OCI-LY3 (cell line): ENCODE data around the gene TBXA2R.
"Not testable (repeated sequence)": the region's sequence is repeated elsewhere in the genome, so short reads cannot be mapped to it uniquely, and the experiment has no call there.

Source experiments
- H2AFZ ChIP-seq: fragments of 200-600, 300-600 bp; shearing (Covaris generic); 2 replicates; pipeline ENCODE4 v1.6.0; 2014; ENCODE audit warnings: antibody characterized with exemption, low read depth, low read length
- H3K27ac ChIP-seq: fragments of 200-600, 300-600 bp; sonication (generic); 2 replicates; pipeline ENCODE4 v1.5.1; 2014; ENCODE audit warnings: mild to moderate bottlenecking, low read length, moderate library complexity, mixed read lengths
- H3K27me3 ChIP-seq: fragments of 200-600, 300-600 bp; sonication (generic); 2 replicates; pipeline ENCODE4 v1.6.1; 2014; ENCODE audit warnings: low read depth, low read length, mixed read lengths
- H3K36me3 ChIP-seq: fragments of 200-600, 300-600 bp; sonication (generic); replicated peaks from 2 replicates; pipeline ENCODE3; 2014; ENCODE audit warnings: low read depth, low read length, mixed read lengths
- H3K4me1 ChIP-seq: fragments of 300-600, 200-600 bp; sonication (generic); 2 replicates; pipeline ENCODE4 v1.6.1; 2014; ENCODE audit warnings: low read length, mixed read lengths
- H3K4me2 ChIP-seq: fragments of 200-600, 300-600 bp; sonication (generic); 2 replicates; pipeline ENCODE4 v1.6.1; 2014; ENCODE audit warnings: low read length, mixed read lengths
- H3K4me3 ChIP-seq: fragments of 300-600, 200-600 bp; sonication (generic); 2 replicates; pipeline ENCODE4 v1.5.1; 2014; ENCODE audit warnings: antibody characterized with exemption, mild to moderate bottlenecking, low read length, moderate library complexity
- H3K79me2 ChIP-seq: fragments of 300-600, 200-600 bp; shearing (Covaris generic); 2 replicates; pipeline ENCODE4 v1.6.1; 2014; ENCODE audit warnings: mild to moderate bottlenecking, low read length, mixed read lengths
- H3K9ac ChIP-seq: fragments of 300-600, 200-600 bp; shearing (Covaris generic); 2 replicates; pipeline ENCODE4 v1.6.0; 2014; ENCODE audit warnings: mild to moderate bottlenecking, low read length, moderate library complexity
- H3K9me3 ChIP-seq: fragments of 200-600, 300-600 bp; shearing (Covaris generic); 2 replicates; pipeline ENCODE4 v1.6.1; 2014; ENCODE audit warnings: low read length, mixed read lengths; ENCODE audit not compliant: insufficient read depth
- H4K20me1 ChIP-seq: fragments of 200-600, 300-600 bp; sonication (generic); 2 replicates; pipeline ENCODE4 v1.6.1; 2016; ENCODE audit warnings: low read length, mixed read lengths; ENCODE audit not compliant: insufficient read depth
- EZH2phosphoT487 ChIP-seq: fragments of 200-600 bp; shearing (Covaris generic); IDR thresholded peaks from 2 replicates; pipeline ENCODE4 v1.6.1; 2018; ENCODE audit warnings: antibody characterized with exemption, mixed run types, low read depth
- TF ChIP-seq, protein P1 (sequence below): fragments of 200-600, 300-600 bp; sonication (generic); IDR thresholded peaks from 2 replicates; pipeline ENCODE4 v1.5.1; 2014; ENCODE audit warnings: antibody characterized with exemption, low read length, low read depth

TBXA2R gene

DNA sequence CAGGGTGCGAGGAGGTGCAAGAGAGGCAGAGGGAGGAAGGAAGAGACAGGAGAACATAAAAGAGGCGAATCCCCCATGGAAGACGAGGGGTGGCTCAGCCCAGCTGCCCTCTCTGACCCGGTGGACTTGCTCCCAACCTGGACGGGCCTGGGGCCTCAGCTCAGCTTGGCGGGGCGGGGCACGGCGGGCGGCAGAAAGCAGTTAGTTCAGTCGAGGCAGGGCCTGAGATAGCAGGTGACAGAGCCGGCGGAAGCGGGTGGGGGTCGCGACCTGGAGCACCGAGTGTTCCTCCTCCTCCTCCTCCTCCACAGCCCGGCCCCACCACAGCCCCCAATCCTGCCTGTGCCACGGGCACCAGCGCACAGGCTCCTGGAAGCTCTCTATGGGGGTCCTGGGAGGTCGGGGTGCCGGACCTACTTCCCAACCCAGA is 26.9 kb upstream of the TBXA2R start:
- no peak overlapping the region for H3K4me3 ChIP-seq
- H4K20me1 ChIP-seq: no peaks in the 10 kb centered on the region
- no peak for TF ChIP-seq EZH2phosphoT487
- TF ChIP-seq, protein P1, sequence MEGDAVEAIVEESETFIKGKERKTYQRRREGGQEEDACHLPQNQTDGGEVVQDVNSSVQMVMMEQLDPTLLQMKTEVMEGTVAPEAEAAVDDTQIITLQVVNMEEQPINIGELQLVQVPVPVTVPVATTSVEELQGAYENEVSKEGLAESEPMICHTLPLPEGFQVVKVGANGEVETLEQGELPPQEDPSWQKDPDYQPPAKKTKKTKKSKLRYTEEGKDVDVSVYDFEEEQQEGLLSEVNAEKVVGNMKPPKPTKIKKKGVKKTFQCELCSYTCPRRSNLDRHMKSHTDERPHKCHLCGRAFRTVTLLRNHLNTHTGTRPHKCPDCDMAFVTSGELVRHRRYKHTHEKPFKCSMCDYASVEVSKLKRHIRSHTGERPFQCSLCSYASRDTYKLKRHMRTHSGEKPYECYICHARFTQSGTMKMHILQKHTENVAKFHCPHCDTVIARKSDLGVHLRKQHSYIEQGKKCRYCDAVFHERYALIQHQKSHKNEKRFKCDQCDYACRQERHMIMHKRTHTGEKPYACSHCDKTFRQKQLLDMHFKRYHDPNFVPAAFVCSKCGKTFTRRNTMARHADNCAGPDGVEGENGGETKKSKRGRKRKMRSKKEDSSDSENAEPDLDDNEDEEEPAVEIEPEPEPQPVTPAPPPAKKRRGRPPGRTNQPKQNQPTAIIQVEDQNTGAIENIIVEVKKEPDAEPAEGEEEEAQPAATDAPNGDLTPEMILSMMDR: no peak
- H3K9me3 ChIP-seq: no peaks in the 10 kb centered on the region
- no peak overlapping the region for H3K27ac ChIP-seq
- no peaks in the 10 kb centered on the region for H3K79me2 ChIP-seq
- no peak overlapping the region for H3K4me2 ChIP-seq
- no peak overlapping the region for H3K9ac ChIP-seq
- H3K4me1 ChIP-seq: no peaks in the 10 kb centered on the region
- no peak overlapping the region for H2AFZ ChIP-seq
- H3K36me3 ChIP-seq: peaks cover 11% of the 10 kb centered on the region
- no peaks in the 10 kb centered on the region for H3K27me3 ChIP-seq

- no peaks in the 10 kb centered on the region for H3K9me3 ChIP-seq
- no peaks in the 10 kb centered on the region for H4K20me1 ChIP-seq
- no peak overlapping the region for H2AFZ ChIP-seq
- no peaks in the 10 kb centered on the region for H3K79me2 ChIP-seq
- no peak overlapping the region for H3K4me2 ChIP-seq
- no peaks in the 10 kb centered on the region for H3K27me3 ChIP-seq
- H3K4me1 ChIP-seq: no peaks in the 10 kb centered on the region
- peaks cover 11% of the 10 kb centered on the region for H3K36me3 ChIP-seq
- no peak for TF ChIP-seq EZH2phosphoT487
- TF ChIP-seq, protein P1: no peak
- H3K9ac ChIP-seq: no peak overlapping the region
- no peak overlapping the region for H3K27ac ChIP-seq
- no peak overlapping the region for H3K4me3 ChIP-seq
Measured at GRCh38 chr19:3632739-3633558, 26.3 kb upstream of the TBXA2R start.

DNA sequence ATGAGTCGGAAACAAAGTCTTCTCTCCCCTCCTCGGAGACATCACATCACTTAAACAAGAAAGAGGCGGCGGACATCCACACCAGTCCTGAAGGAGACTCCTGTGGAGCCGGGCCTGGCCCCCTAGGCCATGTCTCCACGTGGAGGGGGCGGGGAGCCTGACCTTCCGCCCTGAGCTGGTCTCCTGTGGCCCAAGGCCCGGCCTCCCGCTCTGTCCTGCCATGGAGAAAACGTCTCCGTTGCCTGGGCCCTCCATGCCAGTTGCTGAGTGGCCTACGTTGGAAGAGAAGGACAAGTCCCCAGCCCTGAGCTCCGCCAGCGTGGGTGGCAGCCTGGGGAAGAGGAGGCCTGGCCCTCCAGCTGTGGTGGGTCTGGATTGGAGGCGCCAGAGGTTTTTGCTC is 25.4 kb upstream of the TBXA2R start:
- no peak overlapping the region for H3K4me3 ChIP-seq
- H3K9me3 ChIP-seq: no peaks in the 10 kb centered on the region
- peaks cover 11% of the 10 kb centered on the region for H3K36me3 ChIP-seq
- H3K27ac ChIP-seq: no peak overlapping the region
- H4K20me1 ChIP-seq: no peaks in the 10 kb centered on the region
- no peak overlapping the region for H3K9ac ChIP-seq
- TF ChIP-seq, protein P1: no peak
- no peak for TF ChIP-seq EZH2phosphoT487
- no peaks in the 10 kb centered on the region for H3K79me2 ChIP-seq
- no peak overlapping the region for H3K4me2 ChIP-seq
- peaks cover 4% of the 10 kb centered on the region for H3K4me1 ChIP-seq
- H3K27me3 ChIP-seq: no peaks in the 10 kb centered on the region
- H2AFZ ChIP-seq: no peak overlapping the region

DNA sequence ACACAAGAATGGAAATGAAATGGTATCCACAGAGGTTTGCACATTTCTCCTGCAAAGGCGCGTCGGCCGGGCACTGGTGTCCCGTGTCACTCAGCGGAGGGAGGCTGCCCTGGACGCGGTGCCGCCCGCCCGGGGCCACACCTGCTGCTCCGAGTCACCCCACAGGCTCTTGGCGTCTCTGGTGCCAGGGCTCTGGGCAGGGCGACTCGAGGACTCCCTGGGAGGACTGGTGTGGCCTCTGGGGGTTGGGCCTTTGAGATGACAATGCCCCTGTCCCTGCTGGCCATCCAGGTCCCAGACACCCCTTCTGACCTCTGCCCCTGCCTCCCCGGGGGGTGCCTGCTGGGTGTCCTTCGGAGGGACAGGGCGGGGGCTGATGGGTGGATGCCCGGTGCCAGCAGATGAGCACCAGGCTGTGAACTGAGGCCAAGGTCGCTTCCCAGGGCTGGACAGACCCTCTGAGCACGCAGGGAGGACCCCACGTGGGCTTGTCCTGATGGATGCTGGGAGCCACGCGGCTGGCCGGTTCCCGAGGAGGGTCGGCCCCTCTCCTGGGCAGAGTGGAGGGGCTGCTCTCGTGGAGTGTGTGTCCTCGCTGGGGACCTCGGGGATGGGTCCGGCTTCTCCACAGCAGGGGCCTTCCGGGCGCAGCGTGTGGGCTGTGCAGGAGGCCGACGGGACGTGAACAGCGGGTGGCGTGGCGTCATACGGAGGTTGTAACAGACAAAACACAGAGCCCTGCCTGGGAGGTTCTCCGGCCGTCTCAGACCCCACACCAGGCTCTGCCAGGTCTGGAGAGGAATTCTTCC is 24.6 kb upstream of the TBXA2R start:
- Histone ChIP-seq H3K79me2 (peaks cover 3% of the 10 kb centered on the region), H3K9ac (no peak overlapping the region), H3K27me3 (no peaks in the 10 kb centered on the region), H3K36me3 (peaks cover 11% of the 10 kb centered on the region), H4K20me1 (peaks cover under 1% of the 10 kb centered on the region; the same call in 1 of the 2 replicates), H3K9me3 (no peaks in the 10 kb centered on the region), H3K27ac (no peak overlapping the region), H3K4me3 (no peak overlapping the region), H3K4me1 (peaks cover 4% of the 10 kb centered on the region), H3K4me2 (no peak overlapping the region), H2AFZ (no peak overlapping the region)
- TF ChIP-seq, protein P1: no peak
- no peak for TF ChIP-seq EZH2phosphoT487

DNA sequence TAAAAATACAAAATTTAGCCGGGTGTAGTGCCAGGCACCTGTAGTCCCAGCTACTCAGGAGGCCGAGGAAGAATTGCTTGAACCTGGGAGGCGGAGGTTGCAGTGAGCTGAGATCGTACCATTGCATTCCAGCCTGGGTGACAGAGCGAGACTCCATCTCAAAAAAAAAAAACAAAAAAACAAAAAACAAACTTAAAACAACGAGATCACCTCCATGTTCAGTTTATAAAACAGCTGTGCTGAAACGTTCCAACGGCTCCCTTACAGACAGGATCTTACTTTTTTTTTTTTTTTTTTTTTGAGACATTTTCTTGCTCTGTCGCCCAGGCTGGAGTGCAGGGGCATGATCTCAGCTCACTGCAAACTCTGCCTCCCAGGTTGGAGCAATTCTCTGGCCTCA is 22.1 kb upstream of the TBXA2R start:
- H4K20me1 ChIP-seq: peaks cover 13% of the 10 kb centered on the region; the same call in 1 of the 2 replicates
- H3K4me1 ChIP-seq: peaks cover 12% of the 10 kb centered on the region
- not testable (repeated sequence) for H3K27me3 ChIP-seq, H3K9ac ChIP-seq, H3K27ac ChIP-seq, H3K4me3 ChIP-seq, H2AFZ ChIP-seq, H3K4me2 ChIP-seq, H3K9me3 ChIP-seq
- peaks cover 11% of the 10 kb centered on the region for H3K36me3 ChIP-seq
- H3K79me2 ChIP-seq: peaks cover 28% of the 10 kb centered on the region
